ENCODE measurements around the gene ACADL.

The ACADL gene

GRCh38 chr2:210262036-210262435 is 36.8 kb upstream of the ACADL start:
- TF ChIP-seq ZNF274 (IDR thresholded peaks at IDR 0.05; ENCODE audit: low read depth, low read length), result no peak
- Histone ChIP-seq H3K9ac (ENCODE audit: insufficient read length, low read depth) (no peak overlapping the region), H3K4me3 (ENCODE audit: insufficient read length, low read depth) (no peak overlapping the region), H3K27me3 (ENCODE audit: insufficient read depth, insufficient read length) (no peaks in the 10 kb centered on the region), H3K4me1 (ENCODE audit: insufficient read depth, insufficient read length) (no peaks in the 10 kb centered on the region), H3K36me3 (ENCODE audit: insufficient read depth, insufficient read length, low read length) (no peaks in the 10 kb centered on the region), H3K9me3 (ENCODE audit: insufficient read depth, low read length) (no peaks in the 10 kb centered on the region)
- DNase-seq (ENCODE audit: low read depth, low spot score), result no peak

GRCh38 chr2:210259687-210260086 is 34.4 kb upstream of the ACADL start:
- Histone ChIP-seq H3K9ac (ENCODE audit: insufficient read length, low read depth) (no peak overlapping the region), H3K4me1 (ENCODE audit: insufficient read depth, insufficient read length) (no peaks in the 10 kb centered on the region), H3K9me3 (ENCODE audit: insufficient read depth, low read length) (no peaks in the 10 kb centered on the region), H3K27me3 (ENCODE audit: insufficient read depth, insufficient read length) (no peaks in the 10 kb centered on the region), H3K36me3 (ENCODE audit: insufficient read depth, insufficient read length, low read length) (no peaks in the 10 kb centered on the region), H3K4me3 (ENCODE audit: insufficient read length, low read depth) (no peak overlapping the region)
- TF ChIP-seq ZNF274 (IDR thresholded peaks at IDR 0.05; ENCODE audit: low read depth, low read length) (no peak), SUZ12 (IDR thresholded peaks at IDR 0.05; ENCODE audit: extremely low read depth, insufficient read depth, insufficient read length) (no peak), YY1 (IDR thresholded peaks at IDR 0.05; ENCODE audit: insufficient read depth, insufficient read length) (no peak)
- no peak for DNase-seq (ENCODE audit: low read depth, low spot score)

- Histone ChIP-seq H3K9me3 (ENCODE audit: insufficient read depth, low read length) (no peaks in the 10 kb centered on the region), H3K4me3 (ENCODE audit: insufficient read length, low read depth) (no peak overlapping the region), H3K9ac (ENCODE audit: insufficient read length, low read depth) (no peak overlapping the region), H3K27me3 (ENCODE audit: insufficient read depth, insufficient read length) (no peaks in the 10 kb centered on the region), H3K36me3 (ENCODE audit: insufficient read depth, insufficient read length, low read length) (no peaks in the 10 kb centered on the region), H3K4me1 (ENCODE audit: insufficient read depth, insufficient read length) (no peaks in the 10 kb centered on the region)
- DNase-seq (ENCODE audit: low read depth, low spot score), result no peak
- no peak for TF ChIP-seq YY1 (IDR thresholded peaks at IDR 0.05; ENCODE audit: insufficient read depth, insufficient read length)
- no peak for TF ChIP-seq ZNF274 (IDR thresholded peaks at IDR 0.05; ENCODE audit: low read depth, low read length)
- no peak for TF ChIP-seq SUZ12 (IDR thresholded peaks at IDR 0.05; ENCODE audit: extremely low read depth, insufficient read depth, insufficient read length)
Observed at GRCh38 chr2:210252699-210253606, 27.7 kb upstream of the ACADL start.

- no peak overlapping the region for H3K4me3 ChIP-seq (ENCODE audit: insufficient read length, low read depth)
- no peak for DNase-seq (ENCODE audit: low read depth, low spot score)
- no peak for TF ChIP-seq SUZ12 (IDR thresholded peaks at IDR 0.05; ENCODE audit: extremely low read depth, insufficient read depth, insufficient read length)
- TF ChIP-seq YY1 (IDR thresholded peaks at IDR 0.05; ENCODE audit: insufficient read depth, insufficient read length), result no peak
- TF ChIP-seq ZNF274 (IDR thresholded peaks at IDR 0.05; ENCODE audit: low read depth, low read length), result no peak
Observed at GRCh38 chr2:210250622-210251021, 25.4 kb upstream of the ACADL start.

DNA sequence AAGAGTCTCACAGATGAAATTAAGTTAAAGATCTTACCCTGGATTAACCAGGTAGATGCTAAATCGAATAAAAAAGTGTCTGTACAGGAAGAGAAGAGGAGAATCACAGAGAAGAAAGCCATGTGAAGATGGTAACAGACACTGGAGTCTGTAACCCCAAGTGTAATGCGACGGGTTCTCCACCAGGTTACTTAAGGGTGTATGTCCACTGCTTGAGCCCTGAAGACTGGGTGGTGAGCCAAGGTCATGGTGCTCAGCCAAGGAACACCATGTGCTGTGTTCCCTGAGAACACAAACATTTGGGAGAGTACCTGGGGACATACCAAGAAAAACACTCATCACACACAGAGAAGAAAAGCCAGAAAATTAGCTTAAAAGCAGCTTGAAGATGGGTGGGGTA is 8.2 kb upstream of the ACADL start:
- no peak overlapping the region for H3K9ac ChIP-seq (ENCODE audit: insufficient read length, low read depth)
- no peaks in the 10 kb centered on the region for H3K9me3 ChIP-seq (ENCODE audit: insufficient read depth, low read length)
- TF ChIP-seq YY1 (IDR thresholded peaks at IDR 0.05; ENCODE audit: insufficient read depth, insufficient read length) (no peak), ZNF274 (IDR thresholded peaks at IDR 0.05; ENCODE audit: low read depth, low read length) (no peak), SUZ12 (IDR thresholded peaks at IDR 0.05; ENCODE audit: extremely low read depth, insufficient read depth, insufficient read length) (no peak)
- H3K4me3 ChIP-seq (ENCODE audit: insufficient read length, low read depth), result no peak overlapping the region
- no peaks in the 10 kb centered on the region for H3K4me1 ChIP-seq (ENCODE audit: insufficient read depth, insufficient read length)
- no peaks in the 10 kb centered on the region for H3K27me3 ChIP-seq (ENCODE audit: insufficient read depth, insufficient read length)
- no peaks in the 10 kb centered on the region for H3K36me3 ChIP-seq (ENCODE audit: insufficient read depth, insufficient read length, low read length)
- no peak for DNase-seq (ENCODE audit: low read depth, low spot score)

More at GRCh38 chr2:210250622-210251021, 25.4 kb upstream of the ACADL start:
- Histone ChIP-seq H3K9me3 (ENCODE audit: insufficient read depth, low read length) (peaks cover 12% of the 10 kb centered on the region; the same call in 1 of the 2 replicates), H3K36me3 (ENCODE audit: insufficient read depth, insufficient read length, low read length) (no peaks in the 10 kb centered on the region), H3K4me1 (ENCODE audit: insufficient read depth, insufficient read length) (no peaks in the 10 kb centered on the region), H3K27me3 (ENCODE audit: insufficient read depth, insufficient read length) (no peaks in the 10 kb centered on the region), H3K9ac (ENCODE audit: insufficient read length, low read depth) (no peak overlapping the region)

- TF ChIP-seq SUZ12 (IDR thresholded peaks at IDR 0.05; ENCODE audit: extremely low read depth, insufficient read depth, insufficient read length) (no peak), YY1 (IDR thresholded peaks at IDR 0.05; ENCODE audit: insufficient read depth, insufficient read length) (no peak), ZNF274 (IDR thresholded peaks at IDR 0.05; ENCODE audit: low read depth, low read length) (no peak)
- no peak overlapping the region for H3K4me3 ChIP-seq (ENCODE audit: insufficient read length, low read depth)
- H3K36me3 ChIP-seq (ENCODE audit: insufficient read depth, insufficient read length, low read length), result no peaks in the 10 kb centered on the region
- H3K9me3 ChIP-seq (ENCODE audit: insufficient read depth, low read length), result no peaks in the 10 kb centered on the region
- no peak for DNase-seq (ENCODE audit: low read depth, low spot score)
- H3K4me1 ChIP-seq (ENCODE audit: insufficient read depth, insufficient read length), result no peaks in the 10 kb centered on the region
- no peak overlapping the region for H3K9ac ChIP-seq (ENCODE audit: insufficient read length, low read depth)
- peaks cover 3% of the 10 kb centered on the region for H3K27me3 ChIP-seq (ENCODE audit: insufficient read depth, insufficient read length)
Observed at GRCh38 chr2:210230984-210231383, 5.7 kb upstream of the ACADL start.

DNA sequence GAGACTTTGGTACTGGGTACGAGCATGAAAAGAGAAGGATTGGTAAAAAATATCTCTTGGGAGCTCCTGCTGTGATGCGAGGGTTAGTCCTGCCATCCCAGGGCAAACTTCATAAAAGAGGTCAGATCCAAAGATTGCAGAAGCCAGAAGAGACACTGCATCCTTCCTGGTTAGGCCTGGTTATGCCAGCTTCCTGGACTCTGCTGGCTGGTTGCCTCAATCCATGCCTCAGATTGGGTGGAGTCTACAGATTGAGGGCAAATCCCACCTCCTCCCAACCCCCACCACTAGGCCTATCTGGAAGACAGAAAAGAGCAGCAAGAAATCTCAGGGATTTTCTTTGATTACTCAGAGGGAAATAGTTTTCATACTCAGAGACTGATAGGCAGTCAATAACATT is 5.3 kb upstream of the ACADL start:
- H3K4me1 ChIP-seq (ENCODE audit: insufficient read depth, insufficient read length), result no peaks in the 10 kb centered on the region
- H3K9ac ChIP-seq (ENCODE audit: insufficient read length, low read depth), result no peak overlapping the region
- no peaks in the 10 kb centered on the region for H3K36me3 ChIP-seq (ENCODE audit: insufficient read depth, insufficient read length, low read length)
- DNase-seq (ENCODE audit: low read depth, low spot score), result no peak
- H3K27me3 ChIP-seq (ENCODE audit: insufficient read depth, insufficient read length), result peaks cover 7% of the 10 kb centered on the region
- TF ChIP-seq YY1 (IDR thresholded peaks at IDR 0.05; ENCODE audit: insufficient read depth, insufficient read length) (no peak), SUZ12 (IDR thresholded peaks at IDR 0.05; ENCODE audit: extremely low read depth, insufficient read depth, insufficient read length) (no peak), ZNF274 (IDR thresholded peaks at IDR 0.05; ENCODE audit: low read depth, low read length) (no peak)
- H3K9me3 ChIP-seq (ENCODE audit: insufficient read depth, low read length), result no peaks in the 10 kb centered on the region
- H3K4me3 ChIP-seq (ENCODE audit: insufficient read length, low read depth), result no peak overlapping the region

Data from NT2/D1 (cell line).